ENCODE measurements around the gene FBXL2.

Gene FBXL2

GRCh38 chr3:33395900-33396299, 118.7 kb downstream of the FBXL2 start:
- H3K27me3 ChIP-seq (ENCODE audit: insufficient read depth, low read length) = no peaks in the 10 kb centered on the region
- H4K20me1 ChIP-seq (ENCODE audit: insufficient read depth, low read length) = no peaks in the 10 kb centered on the region

GRCh38 chr3:33398410-33398809, 121.2 kb downstream of the FBXL2 start:
- Histone ChIP-seq H3K9me3 (ENCODE audit: low read length) (no peaks in the 10 kb centered on the region), H3K4me1 (ENCODE audit: insufficient read depth, low read length, severe bottlenecking) (no peaks in the 10 kb centered on the region), H3K27me3 (ENCODE audit: insufficient read depth, low read length) (no peaks in the 10 kb centered on the region), H3K4me2 (ENCODE audit: low read length) (no peak overlapping the region), H3K9me2 (ENCODE audit: low read depth, low read length) (no peaks in the 10 kb centered on the region), H3K36me3 (ENCODE audit: insufficient read depth, low read length) (peaks cover 89% of the 10 kb centered on the region), H3F3A (ENCODE audit: insufficient read depth, low read length) (no peaks in the 10 kb centered on the region), H2AFZ (ENCODE audit: low read length) (no peak overlapping the region), H3K27ac (ENCODE audit: low read depth, low read length, poor library complexity, severe bottlenecking) (no peak overlapping the region), H3K4me3 (ENCODE audit: low read depth, low read length, poor library complexity, severe bottlenecking) (no peak overlapping the region), H3K79me2 (ENCODE audit: insufficient read depth, low read length) (no peaks in the 10 kb centered on the region), H3K9ac (ENCODE audit: low read length) (no peak overlapping the region), H4K20me1 (ENCODE audit: insufficient read depth, low read length) (no peaks in the 10 kb centered on the region)
- TF ChIP-seq CTCF (IDR thresholded peaks at IDR 0.05; ENCODE audit: low read length) (no peak), EZH2 (IDR thresholded peaks at IDR 0.05; ENCODE audit: borderline replicate concordance, low read length) (no peak)

More at GRCh38 chr3:33395900-33396299, 118.7 kb downstream of the FBXL2 start:
- Histone ChIP-seq H3K27ac (ENCODE audit: low read depth, low read length, poor library complexity, severe bottlenecking) (no peak overlapping the region), H3K9ac (ENCODE audit: low read length) (no peak overlapping the region), H3K9me2 (ENCODE audit: low read depth, low read length) (no peaks in the 10 kb centered on the region), H3K9me3 (ENCODE audit: low read length) (no peaks in the 10 kb centered on the region), H2AFZ (ENCODE audit: low read length) (no peak overlapping the region), H3K36me3 (ENCODE audit: insufficient read depth, low read length) (peaks cover 89% of the 10 kb centered on the region), H3K4me1 (ENCODE audit: insufficient read depth, low read length, severe bottlenecking) (no peaks in the 10 kb centered on the region), H3K4me2 (ENCODE audit: low read length) (no peak overlapping the region), H3F3A (ENCODE audit: insufficient read depth, low read length) (no peaks in the 10 kb centered on the region), H3K4me3 (ENCODE audit: low read depth, low read length, poor library complexity, severe bottlenecking) (no peak overlapping the region), H3K79me2 (ENCODE audit: insufficient read depth, low read length) (no peaks in the 10 kb centered on the region)
- TF ChIP-seq EZH2 (IDR thresholded peaks at IDR 0.05; ENCODE audit: borderline replicate concordance, low read length) = no peak
- no peak for TF ChIP-seq CTCF (IDR thresholded peaks at IDR 0.05; ENCODE audit: low read length)

GRCh38 chr3:33401781-33402180, 124.5 kb downstream of the FBXL2 start:
- no peak for TF ChIP-seq EZH2 (IDR thresholded peaks at IDR 0.05; ENCODE audit: borderline replicate concordance, low read length)
- no peak for TF ChIP-seq CTCF (IDR thresholded peaks at IDR 0.05; ENCODE audit: low read length)

More at GRCh38 chr3:33401781-33402180, 124.5 kb downstream of the FBXL2 start:
- Histone ChIP-seq H3K9me3 (ENCODE audit: low read length) (no peaks in the 10 kb centered on the region), H3K36me3 (ENCODE audit: insufficient read depth, low read length) (peaks cover 90% of the 10 kb centered on the region), H3K27me3 (ENCODE audit: insufficient read depth, low read length) (no peaks in the 10 kb centered on the region), H3K9ac (ENCODE audit: low read length) (no peak overlapping the region), H3K79me2 (ENCODE audit: insufficient read depth, low read length) (no peaks in the 10 kb centered on the region), H3K27ac (ENCODE audit: low read depth, low read length, poor library complexity, severe bottlenecking) (no peak overlapping the region), H4K20me1 (ENCODE audit: insufficient read depth, low read length) (no peaks in the 10 kb centered on the region), H3K4me1 (ENCODE audit: insufficient read depth, low read length, severe bottlenecking) (no peaks in the 10 kb centered on the region), H3K4me2 (ENCODE audit: low read length) (no peak overlapping the region), H3K4me3 (ENCODE audit: low read depth, low read length, poor library complexity, severe bottlenecking) (no peak overlapping the region), H2AFZ (ENCODE audit: low read length) (no peak overlapping the region), H3F3A (ENCODE audit: insufficient read depth, low read length) (no peaks in the 10 kb centered on the region), H3K9me2 (ENCODE audit: low read depth, low read length) (no peaks in the 10 kb centered on the region)
